GM19023 (cell line): Measurements from ENCODE around the gene ATP6V0A4.
"Not testable (repeated sequence)": the region's sequence is repeated elsewhere in the genome, so short reads cannot be mapped to it uniquely, and the experiment has no call there.

ENCODE experiments used
- ATAC-seq: cut with Tn5 transposase; IDR thresholded peaks from one replicate; pipeline ENCODE4 v1.9.1; 2021; ENCODE audit warnings: mild to moderate bottlenecking, moderate library complexity; ENCODE audit not compliant: unreplicated experiment

The ATP6V0A4 gene

GRCh38 chr7:138797715-138798320 lies at the start of gene ATP6V0A4, which contains the start of gene TMEM213:
TSS of gene ATP6V0A4 (minus strand) at chr7:138798196. CDS start at chr7:138771247, 26,949 bp downstream.
TSS of gene TMEM213 (plus strand) at chr7:138797994. CDS start at chr7:138798105, 111 bp downstream.
- no peak for ATAC-seq

- no peak for ATAC-seq
Observed at GRCh38 chr7:138845711-138846110, 47.7 kb upstream of the ATP6V0A4 start.

- ATAC-seq: no peak
Observed at GRCh38 chr7:138843632-138844580, 45.9 kb upstream of the ATP6V0A4 start.

GRCh38 chr7:138842111-138842510 lies 44.1 kb upstream of the ATP6V0A4 start:
- no peak for ATAC-seq

- no peak for ATAC-seq
Observed at GRCh38 chr7:138838166-138838565, 40.2 kb upstream of the ATP6V0A4 start.

- ATAC-seq: no peak
Observed at GRCh38 chr7:138837627-138838026, 39.6 kb upstream of the ATP6V0A4 start.

- no peak for ATAC-seq
Observed at GRCh38 chr7:138835087-138835486, 37.1 kb upstream of the ATP6V0A4 start.

- ATAC-seq: no peak
Observed at GRCh38 chr7:138834583-138834982, 36.6 kb upstream of the ATP6V0A4 start.

GRCh38 chr7:138833596-138833995 lies 35.6 kb upstream of the ATP6V0A4 start:
- ATAC-seq: no peak

- no peak for ATAC-seq
Observed at GRCh38 chr7:138832966-138833365, 35.0 kb upstream of the ATP6V0A4 start.

GRCh38 chr7:138829335-138829734 lies 31.3 kb upstream of the ATP6V0A4 start:
- ATAC-seq: no peak

GRCh38 chr7:138828302-138828701 lies 30.3 kb upstream of the ATP6V0A4 start:
- no peak for ATAC-seq

GRCh38 chr7:138825049-138825721 lies 27.2 kb upstream of the ATP6V0A4 start:
- no peak for ATAC-seq

- ATAC-seq: no peak
Observed at GRCh38 chr7:138822867-138823535, 25.0 kb upstream of the ATP6V0A4 start.

GRCh38 chr7:138821912-138822311 lies 23.9 kb upstream of the ATP6V0A4 start:
- ATAC-seq: no peak

GRCh38 chr7:138819625-138820024 lies 21.6 kb upstream of the ATP6V0A4 start:
- no peak for ATAC-seq

GRCh38 chr7:138816650-138817049 lies 18.7 kb upstream of the ATP6V0A4 start:
- ATAC-seq: no peak

GRCh38 chr7:138814816-138815332 lies 16.9 kb upstream of the ATP6V0A4 start:
- no peak for ATAC-seq

- no peak for ATAC-seq
Observed at GRCh38 chr7:138813945-138814344, 15.9 kb upstream of the ATP6V0A4 start.

- not testable (repeated sequence) for ATAC-seq
Observed at GRCh38 chr7:138811327-138811726, 13.3 kb upstream of the ATP6V0A4 start.

GRCh38 chr7:138809346-138809745 lies 11.3 kb upstream of the ATP6V0A4 start:
- ATAC-seq: no peak
